Measurements from ENCODE around the gene LSM4. TPM values are rescaled to one million over a fixed set of nuclear protein-coding genes. Genes with fewer than 3 reads are reported as not detected.

LSM4 gene
- total RNA-seq, 1 donor from 2014 or later: 59.2 TPM

- DNase-seq (peak; percentile 31), ATAC-seq (ENCODE audit: low read depth) (peak; percentile 65)
- Mint-ChIP-seq H3K27me3 (peaks cover 2% of the 10 kb centered on the region), H3K4me3 (peak overlapping the region; percentile 80), H3K4me1 (peaks cover 13% of the 10 kb centered on the region), H3K9me3 (no peaks in the 10 kb centered on the region), H3K27ac (peak overlapping the region; percentile 3), H3K36me3 (ENCODE audit: low read depth) (peaks cover 18% of the 10 kb centered on the region)
- intact Hi-C loops (cut with micrococcal nuclease): loop anchor here (1.0 to 2.0 kb wide), 3 partner anchors 8 to 78 kb away; partner anchors contain the start of gene SSBP4
- POLR2A ChIA-PET: interaction anchor here (0.6 to 0.8 kb wide), 2 partner anchors 19 to 62 kb away, joined by 4 to 12 read pairs; partner anchors contain the start of gene LSM4
- no peak for TF ChIP-seq CTCF (IDR thresholded peaks at IDR 0.05)
- CTCF ChIA-PET: interaction anchor here (0.8 to 2.2 kb wide), 4 partner anchors 13 to 70 kb away, joined by 4 to 9 read pairs (median 6); no protein-coding TSS in a partner anchor
These were observed 18.4 kb upstream of the LSM4 start for GRCh38 chr19:18340990-18341868.

GRCh38 chr19:18340190-18340989 is 17.5 kb upstream of the LSM4 start, which contains the start of gene PGPEP1:
Gene PGPEP1, plus strand, starts transcription at chr19:18340598. Its CDS starts 84 bp downstream, at chr19:18340682.
- ATAC-seq (ENCODE audit: low read depth) (peak; percentile 72), DNase-seq (peak; percentile 70)
- Mint-ChIP-seq H3K36me3 (ENCODE audit: low read depth) (peaks cover 14% of the 10 kb centered on the region), H3K4me1 (peaks cover 13% of the 10 kb centered on the region), H3K27ac (peak within 1 kb of the TSS; percentile 3), H3K27me3 (peaks cover 6% of the 10 kb centered on the region), H3K4me3 (peak within 1 kb of the TSS; percentile 80), H3K9me3 (no peaks in the 10 kb centered on the region)
- TF ChIP-seq CTCF (IDR thresholded peaks at IDR 0.05): no peak
- CTCF ChIA-PET: interaction anchor here (1.0 to 2.0 kb wide), 3 partner anchors 11 to 61 kb away, joined by 3 to 15 read pairs (median 6); no protein-coding TSS in a partner anchor
- POLR2A ChIA-PET: interaction anchor here (0.8 to 1.6 kb wide), 6 partner anchors 17 to 62 kb away, joined by 3 to 6 read pairs (median 4); partner anchors contain the start of gene LSM4
- intact Hi-C loops (cut with micrococcal nuclease): loop anchor here (2.0 kb wide), 1 partner anchor 78 kb away; the partner anchor contains the start of gene SSBP4

DNA sequence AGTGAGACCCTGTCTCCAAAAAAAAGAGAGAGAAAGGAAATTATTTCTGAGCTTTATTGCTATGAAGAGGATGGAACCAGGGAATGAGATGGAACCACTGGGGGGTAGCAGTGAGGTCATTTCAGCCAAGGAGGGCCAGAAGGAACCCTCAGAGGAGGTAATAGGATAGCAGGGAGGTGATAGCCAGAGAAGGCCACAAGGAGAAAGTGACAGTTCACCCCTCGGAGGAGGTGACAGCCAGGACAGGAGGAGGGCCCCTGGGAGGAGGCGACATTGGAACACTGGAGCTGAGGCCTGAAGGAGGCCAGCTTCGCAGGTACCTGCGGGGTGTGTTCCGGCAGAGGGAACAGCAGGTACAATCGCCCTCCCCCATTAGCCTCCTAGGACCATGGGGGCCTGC is 16.8 kb upstream of the LSM4 start:
- H3K27ac Mint-ChIP-seq: no peak overlapping the region
- CTCF ChIA-PET: interaction anchor here (1.0 to 2.0 kb wide), 7 partner anchors 10 to 73 kb away, joined by 3 to 15 read pairs (median 6); no protein-coding TSS in a partner anchor
- peaks cover 13% of the 10 kb centered on the region for H3K4me1 Mint-ChIP-seq
- no peak for DNase-seq
- no peaks in the 10 kb centered on the region for H3K9me3 Mint-ChIP-seq
- H3K27me3 Mint-ChIP-seq: peaks cover 6% of the 10 kb centered on the region
- peaks cover 14% of the 10 kb centered on the region for H3K36me3 Mint-ChIP-seq (ENCODE audit: low read depth)
- ATAC-seq (ENCODE audit: low read depth): no peak
- no peak for TF ChIP-seq CTCF (IDR thresholded peaks at IDR 0.05)
- POLR2A ChIA-PET: interaction anchor here (0.6 to 1.6 kb wide), 7 partner anchors 17 to 89 kb away, joined by 3 to 6 read pairs (median 4); partner anchors contain the start of gene LSM4
- intact Hi-C loops (cut with micrococcal nuclease): loop anchor here (2.0 kb wide), 1 partner anchor 79 kb away; the partner anchor contains the start of gene SSBP4
- peak overlapping the region; percentile 80 for H3K4me3 Mint-ChIP-seq

GRCh38 chr19:18338541-18338940 is 15.7 kb upstream of the LSM4 start:
- Mint-ChIP-seq H3K27me3 (peaks cover 11% of the 10 kb centered on the region), H3K4me1 (peaks cover 13% of the 10 kb centered on the region), H3K9me3 (no peaks in the 10 kb centered on the region), H3K27ac (no peak overlapping the region), H3K36me3 (ENCODE audit: low read depth) (peaks cover 5% of the 10 kb centered on the region), H3K4me3 (no peak overlapping the region)
- POLR2A ChIA-PET: interaction anchor here (0.6 to 1.6 kb wide), 7 partner anchors 10 to 1055 kb away, joined by 3 to 10 read pairs (median 4); no protein-coding TSS in a partner anchor
- no peak for TF ChIP-seq CTCF (IDR thresholded peaks at IDR 0.05)
- DNase-seq (no peak), ATAC-seq (ENCODE audit: low read depth) (no peak)
- intact Hi-C loops (cut with micrococcal nuclease): no loop called here
- CTCF ChIA-PET: interaction anchor here (1.6 to 2.0 kb wide), 5 partner anchors 9 to 59 kb away, joined by 4 to 15 read pairs (median 6); no protein-coding TSS in a partner anchor

All from activated B cell treated with CpG ODN at 0.5 μM for 24 hours (primary cell).